ENCODE measurements around the gene CDH23.

The CDH23 gene

DNA sequence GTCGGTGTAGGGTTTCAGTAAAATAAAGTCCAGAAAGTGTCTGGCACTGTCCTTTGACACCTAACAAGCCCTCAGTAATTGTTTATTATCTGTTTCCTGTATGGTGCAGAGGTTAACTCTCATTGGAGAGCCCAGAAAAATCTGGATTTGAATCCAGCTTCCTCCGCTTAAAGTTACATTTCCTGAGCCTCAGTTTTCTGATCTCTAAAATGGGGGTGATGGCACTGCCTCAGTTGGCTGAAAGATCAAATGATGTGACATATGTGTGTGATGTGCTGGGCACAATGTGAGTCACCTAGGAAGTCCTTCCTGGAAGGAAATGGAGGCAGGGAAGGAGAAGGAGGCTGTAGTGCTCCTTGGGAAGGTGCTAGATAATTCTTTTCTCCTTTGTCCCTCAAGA is 14.7 kb upstream of the CDH23 start:
- TF ChIP-seq, protein P1, sequence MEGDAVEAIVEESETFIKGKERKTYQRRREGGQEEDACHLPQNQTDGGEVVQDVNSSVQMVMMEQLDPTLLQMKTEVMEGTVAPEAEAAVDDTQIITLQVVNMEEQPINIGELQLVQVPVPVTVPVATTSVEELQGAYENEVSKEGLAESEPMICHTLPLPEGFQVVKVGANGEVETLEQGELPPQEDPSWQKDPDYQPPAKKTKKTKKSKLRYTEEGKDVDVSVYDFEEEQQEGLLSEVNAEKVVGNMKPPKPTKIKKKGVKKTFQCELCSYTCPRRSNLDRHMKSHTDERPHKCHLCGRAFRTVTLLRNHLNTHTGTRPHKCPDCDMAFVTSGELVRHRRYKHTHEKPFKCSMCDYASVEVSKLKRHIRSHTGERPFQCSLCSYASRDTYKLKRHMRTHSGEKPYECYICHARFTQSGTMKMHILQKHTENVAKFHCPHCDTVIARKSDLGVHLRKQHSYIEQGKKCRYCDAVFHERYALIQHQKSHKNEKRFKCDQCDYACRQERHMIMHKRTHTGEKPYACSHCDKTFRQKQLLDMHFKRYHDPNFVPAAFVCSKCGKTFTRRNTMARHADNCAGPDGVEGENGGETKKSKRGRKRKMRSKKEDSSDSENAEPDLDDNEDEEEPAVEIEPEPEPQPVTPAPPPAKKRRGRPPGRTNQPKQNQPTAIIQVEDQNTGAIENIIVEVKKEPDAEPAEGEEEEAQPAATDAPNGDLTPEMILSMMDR (IDR thresholded peaks at IDR 0.05; ENCODE audit: insufficient read depth, low read depth, low read length, missing control alignments) = no peak
- no peak for DNase-seq (ENCODE audit: low read depth)
- no peak overlapping the region for H3K4me3 ChIP-seq (ENCODE audit: low read length)

DNA sequence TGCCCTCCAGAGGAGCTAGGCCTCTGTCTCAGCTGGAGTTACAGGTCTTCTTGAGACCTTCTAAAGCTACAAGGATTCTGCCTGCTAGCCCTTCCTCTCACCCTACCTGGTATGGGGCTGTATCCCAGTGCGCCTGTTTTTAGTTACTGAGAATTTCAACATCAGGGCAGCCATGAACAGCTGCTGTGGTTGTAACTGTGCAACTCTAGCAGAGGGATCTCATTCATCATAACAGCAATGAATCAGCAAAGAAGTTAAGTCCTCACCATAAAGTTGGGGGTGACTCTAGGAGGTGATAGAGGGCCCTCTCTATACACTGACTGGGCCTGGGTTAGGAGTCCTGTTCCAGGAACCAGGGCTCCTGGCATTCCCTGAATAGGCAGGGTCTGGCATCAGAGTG is 14.0 kb upstream of the CDH23 start:
- TF ChIP-seq, protein P1 (IDR thresholded peaks at IDR 0.05; ENCODE audit: insufficient read depth, low read depth, low read length, missing control alignments) = no peak
- DNase-seq (ENCODE audit: low read depth) = no peak
- H3K4me3 ChIP-seq (ENCODE audit: low read length) = no peak overlapping the region

DNA sequence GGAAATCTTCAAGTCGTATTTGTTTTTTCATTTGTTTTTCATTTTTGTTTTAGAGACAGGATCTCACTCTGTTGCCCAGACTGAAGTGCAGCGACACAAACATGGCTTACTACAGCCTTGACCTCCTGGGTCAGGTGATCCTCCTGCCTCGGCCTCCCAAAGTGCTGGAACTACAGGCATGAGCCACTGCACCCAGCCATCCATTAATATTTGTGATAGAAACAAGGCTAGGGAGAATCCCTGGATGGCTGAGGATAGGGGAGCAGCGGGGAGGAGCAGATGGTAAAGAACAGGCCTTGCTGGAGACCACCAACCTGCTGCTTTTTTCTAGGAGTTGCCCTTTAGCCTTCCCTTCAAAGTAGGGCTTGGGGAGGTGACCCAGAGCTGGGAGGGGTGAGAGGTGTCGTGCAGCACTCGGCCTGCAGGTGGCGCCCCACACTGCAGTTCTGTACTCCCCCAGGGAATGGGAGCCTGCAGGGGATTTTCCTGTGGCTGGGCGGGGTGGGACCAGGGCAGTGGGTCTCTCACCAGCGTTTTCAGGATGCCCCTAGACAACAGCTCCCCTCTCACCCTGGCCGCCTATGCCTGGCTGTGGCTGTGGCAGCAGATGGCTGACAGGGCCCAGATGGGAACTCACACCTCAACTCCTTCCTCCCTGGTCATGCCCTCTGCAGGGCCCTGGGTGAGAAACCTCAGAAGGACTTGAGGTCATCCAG is 12.6 kb upstream of the CDH23 start:
- DNase-seq (ENCODE audit: low read depth) = peak; percentile 52
- TF ChIP-seq, protein P1 (IDR thresholded peaks at IDR 0.05; ENCODE audit: insufficient read depth, low read depth, low read length, missing control alignments) = peak; percentile 87
- no peak overlapping the region for H3K4me3 ChIP-seq (ENCODE audit: low read length)

DNA sequence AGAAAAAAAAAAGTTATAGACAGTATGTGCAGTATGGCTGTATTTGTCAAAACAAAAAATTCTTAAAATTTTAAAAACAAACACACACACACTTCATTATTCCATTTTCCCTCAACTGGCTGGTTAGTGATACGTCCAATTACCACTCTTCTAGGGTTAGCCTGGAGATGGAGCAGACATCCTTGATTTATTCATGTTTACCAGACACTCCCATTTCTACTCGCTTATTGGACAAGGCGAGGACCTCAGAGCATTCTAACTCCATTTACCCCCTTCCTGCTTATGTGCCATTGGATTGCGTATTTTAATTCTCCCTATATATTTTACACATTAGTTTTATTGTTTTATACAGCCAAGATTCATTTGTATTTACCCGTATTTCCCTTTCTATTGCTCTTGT is 8.5 kb upstream of the CDH23 start:
- H3K4me3 ChIP-seq (ENCODE audit: low read length) = no peak overlapping the region
- DNase-seq (ENCODE audit: low read depth) = no peak
- TF ChIP-seq, protein P1 (IDR thresholded peaks at IDR 0.05; ENCODE audit: insufficient read depth, low read depth, low read length, missing control alignments) = no peak

DNA sequence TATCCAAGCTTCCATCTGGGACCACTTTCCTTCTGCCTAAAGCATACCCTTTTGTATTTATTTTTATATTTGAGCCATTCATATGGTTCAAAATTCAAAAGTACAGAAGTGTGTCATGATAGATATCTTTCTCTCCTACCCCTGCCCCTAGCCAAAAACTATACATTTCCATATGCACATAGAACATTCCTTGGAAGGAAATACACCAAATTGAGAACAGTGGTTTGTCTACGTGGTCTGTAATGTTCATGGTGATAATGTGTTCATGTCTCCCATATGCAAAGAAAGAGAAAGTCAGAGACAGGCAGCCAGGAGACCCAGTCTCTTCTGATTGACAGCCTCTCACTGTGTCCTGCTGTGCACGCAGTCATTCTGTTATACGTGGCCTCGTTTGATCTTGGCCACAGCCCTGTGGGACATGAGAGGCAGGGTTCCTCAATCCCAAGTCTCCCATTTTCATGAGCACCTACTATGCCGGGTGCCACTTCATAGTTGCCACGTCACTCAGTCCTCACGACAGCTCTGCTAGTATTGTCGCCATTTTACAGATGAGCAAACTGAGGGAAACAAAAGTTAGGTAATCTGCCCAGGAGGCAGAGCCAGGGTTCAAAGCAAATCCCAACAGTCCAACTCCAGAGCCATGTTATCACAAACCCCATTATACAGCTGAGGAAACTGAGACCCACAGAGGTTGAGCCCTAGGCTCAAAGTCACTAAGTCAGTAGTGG is 8.0 kb upstream of the CDH23 start:
- no peak for DNase-seq (ENCODE audit: low read depth)
- no peak overlapping the region for H3K4me3 ChIP-seq (ENCODE audit: low read length)
- TF ChIP-seq, protein P1 (IDR thresholded peaks at IDR 0.05; ENCODE audit: insufficient read depth, low read depth, low read length, missing control alignments) = no peak

DNA sequence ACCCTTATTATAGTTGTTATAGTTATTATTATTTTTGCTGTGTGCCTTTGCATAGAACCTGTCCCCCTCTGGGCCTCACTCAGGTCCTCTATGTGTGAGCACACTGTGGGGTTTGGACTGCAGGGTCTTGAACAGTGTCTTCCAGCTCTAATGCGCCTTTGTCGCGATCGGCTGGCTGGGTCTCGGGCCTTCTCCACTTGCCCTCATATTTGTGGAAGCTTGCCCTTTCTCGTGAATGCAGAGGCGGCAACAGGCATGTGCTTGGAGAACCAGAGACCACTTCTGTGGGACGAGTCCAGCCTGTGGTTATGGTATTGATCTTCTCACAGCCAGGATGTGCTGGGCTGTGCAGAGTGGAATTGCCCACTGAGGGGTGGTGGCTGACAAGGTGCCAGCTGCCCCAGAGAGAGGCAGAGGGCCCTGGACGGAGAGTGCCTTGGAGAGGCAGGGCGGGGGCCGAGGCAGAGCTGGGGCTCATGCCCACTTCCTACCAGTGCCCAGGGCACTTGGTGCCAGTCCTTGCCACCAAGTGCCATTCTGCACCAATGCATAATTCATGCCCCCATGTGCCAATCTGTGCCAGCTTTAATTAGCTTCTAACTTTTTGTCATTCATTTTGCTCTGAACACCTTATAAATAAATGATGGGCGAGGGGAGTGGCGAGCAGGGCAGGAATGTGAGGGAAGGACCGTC is 6.8 kb upstream of the CDH23 start:
- H3K4me3 ChIP-seq (ENCODE audit: low read length) = no peak overlapping the region
- DNase-seq (ENCODE audit: low read depth) = no peak
- TF ChIP-seq, protein P1 (IDR thresholded peaks at IDR 0.05; ENCODE audit: insufficient read depth, low read depth, low read length, missing control alignments) = no peak

All from epithelial cell of esophagus (primary cell).